HepG2 (cell line): ENCODE data around the gene EGLN2. TPM values are rescaled to one million over a fixed set of nuclear protein-coding genes. Genes with fewer than 3 reads are reported as not detected.
A peak's percentile ranks its signal among the peaks of the same experiment; 100 is the strongest.

Experiments
- ATF7 ChIP-seq, 2 experiments: fragments of 450-650 bp in 1 of 2; sonication (generic) in 1 of 2; formaldehyde crosslinking in 1 of 2; IDR thresholded peaks; 2 replicates each; pipeline versions ENCODE4 v1.4.0 to v1.6.1; 2016 to 2020; ENCODE audit warnings: antibody characterized with exemption in 1 of 2, mild to moderate bottlenecking in 1 of 2, missing genetic modification reagents in 1 of 2
- ATF7-NPFF ChIP-seq: sonication (generic); formaldehyde crosslinking; IDR thresholded peaks from 2 replicates; pipeline ENCODE4 v1.8.1; 2023; ENCODE audit warnings: mild to moderate bottlenecking, low read depth, missing genetic modification reagents, moderate library complexity
- BCL6 ChIP-seq: IDR thresholded peaks from 2 replicates; pipeline ENCODE4 v1.6.1; 2016; ENCODE audit warnings: missing genetic modification reagents, missing compliant biosample characterization
- E2F1 ChIP-seq: sonication (generic); formaldehyde crosslinking; IDR thresholded peaks from 2 replicates; pipeline ENCODE4 v1.5.0; 2020; ENCODE audit warnings: missing genetic modification reagents
- FOXA3 ChIP-seq: IDR thresholded peaks from 2 replicates; pipeline ENCODE4 v1.6.1; 2016; ENCODE audit warnings: missing genetic modification reagents, missing compliant biosample characterization
- IRF9 ChIP-seq: sonication (generic); formaldehyde crosslinking; IDR thresholded peaks from 2 replicates; pipeline ENCODE4 v1.8.0; 2022; ENCODE audit warnings: missing genetic modification reagents, mild to moderate bottlenecking, borderline replicate concordance
- JUND ChIP-seq: sonication (generic); formaldehyde crosslinking; IDR thresholded peaks from 2 replicates; pipeline ENCODE4 v1.8.0; 2022; ENCODE audit warnings: mild to moderate bottlenecking, missing genetic modification reagents
- KLF9 ChIP-seq: IDR thresholded peaks from 2 replicates; pipeline ENCODE4 v1.6.1; 2016; ENCODE audit warnings: low read depth
- NRL ChIP-seq: sonication (generic); formaldehyde crosslinking; IDR thresholded peaks from 2 replicates; pipeline ENCODE4 v1.5.0; 2020; ENCODE audit warnings: missing genetic modification reagents, mild to moderate bottlenecking, moderate library complexity, borderline replicate concordance
- PHF20 ChIP-seq: sonication (generic); formaldehyde crosslinking; IDR thresholded peaks from 2 replicates; pipeline ENCODE4 v1.5.0; 2020; ENCODE audit warnings: mild to moderate bottlenecking, missing genetic modification reagents
- RBM39 ChIP-seq: fragments of 200-400 bp; formaldehyde crosslinking; IDR thresholded peaks from one replicate; pipeline ENCODE4 v1.6.1; 2018; ENCODE audit warnings: antibody characterized with exemption, mild to moderate bottlenecking, low read depth, low read length; ENCODE audit not compliant: poor library complexity, severe bottlenecking
- THAP8 ChIP-seq: sonication (generic); formaldehyde crosslinking; IDR thresholded peaks from 2 replicates; pipeline ENCODE4 v1.5.1; 2020; ENCODE audit warnings: missing genetic modification reagents, mild to moderate bottlenecking, borderline replicate concordance
- ZFP37 ChIP-seq: sonication (generic); formaldehyde crosslinking; IDR thresholded peaks from 2 replicates; pipeline ENCODE4 v1.4.0; 2020; ENCODE audit warnings: missing genetic modification reagents, borderline replicate concordance
- ZNF224 ChIP-seq: sonication (generic); formaldehyde crosslinking; IDR thresholded peaks from 2 replicates; pipeline ENCODE4 v1.5.0; 2020; ENCODE audit warnings: mild to moderate bottlenecking, missing genetic modification reagents
- ZNF256 ChIP-seq: sonication (generic); formaldehyde crosslinking; conservative IDR thresholded peaks from 2 replicates; pipeline ENCODE4 v1.4.0; 2020; ENCODE audit warnings: missing genetic modification reagents
- ZNF407 ChIP-seq: sonication (generic); formaldehyde crosslinking; IDR thresholded peaks from one replicate; pipeline ENCODE4 v1.5.1; 2020; ENCODE audit warnings: mild to moderate bottlenecking, missing genetic modification reagents; ENCODE audit errors: not compliant biosample characterization
- ZNF713 ChIP-seq: sonication (generic); formaldehyde crosslinking; IDR thresholded peaks from 2 replicates; pipeline ENCODE4 v1.4.0; 2020; ENCODE audit warnings: mild to moderate bottlenecking, missing genetic modification reagents
- ZNF773 ChIP-seq: sonication (generic); formaldehyde crosslinking; IDR thresholded peaks from 2 replicates; pipeline ENCODE4 v1.4.0; 2020; ENCODE audit warnings: missing genetic modification reagents, borderline replicate concordance
- polyA plus RNA-seq, 8 experiments: library from polyadenylated mRNA; depleted of rRNA in 3 of 8; stranded (reverse) in 7 of 8; unstranded in 1 of 8; fragments of >200 nt; fragmentation: Illumina TruSeq in 4 of 8; extraction: Trizol in 4 of 8; gene quantifications; 2 replicates each; pipeline versions ENCODE4 v1.2.1 to v1.2.3, GENCODE V29; 2011 to 2016; ENCODE audit warnings: low read depth in 4 of 8, missing spikeins in 1 of 8, mixed read lengths in 1 of 8; ENCODE audit not compliant: insufficient read depth in 1 of 8
- total RNA-seq, 5 experiments: library from RNA; depleted of rRNA; stranded (reverse); fragments of >200 nt; fragmentation: Illumina TruSeq; extraction: Trizol; gene quantifications; 2 replicates each; pipeline ENCODE4 v1.2.3, GENCODE V29; 2016; ENCODE audit warnings: low read depth in 1 of 5

The EGLN2 gene
- total and polyA plus RNA-seq, 2 of the 13 experiments (the other 11 are each of a cell fraction or from before 2014, with no cell fraction given) = 16.5 to 40.8 TPM

- 0 out of 2 replicates have a peak, but pooled peaks have one; percentile 21 for TF ChIP-seq BCL6 (CRISPR knock-in tag)
- no peak for TF ChIP-seq NRL (CRISPR knock-in tag)
- no peak; the same call in 1 of the 2 replicates for TF ChIP-seq THAP8
- 0 out of 2 replicates have a peak, but pooled peaks have one; percentile 15 for TF ChIP-seq ATF7-NPFF
- TF ChIP-seq ZNF256 (CRISPR knock-in tag) = no peak
- TF ChIP-seq ZFP37 = 0 out of 2 replicates have a peak, but pooled peaks have one; percentile 40
- TF ChIP-seq FOXA3 (CRISPR knock-in tag) = no peak
- TF ChIP-seq ZNF224 (CRISPR knock-in tag) = no peak
- peak; percentile 72 for TF ChIP-seq E2F1
- no peak for TF ChIP-seq KLF9
- no peak for TF ChIP-seq ZNF407 (CRISPR knock-in tag)
- TF ChIP-seq ATF7 (IDR thresholded peaks at IDR 0.05) = no peak
- no peak for TF ChIP-seq ATF7 (CRISPR knock-in tag; IDR thresholded peaks at IDR 0.05)
- peak; percentile 79; the same call in 1 of the 2 replicates for TF ChIP-seq ZNF773 (CRISPR knock-in tag)
- TF ChIP-seq IRF9 = no peak
- TF ChIP-seq ZNF713 (CRISPR knock-in tag) = no peak
- peak; percentile 50 for TF ChIP-seq RBM39
- no peak for TF ChIP-seq JUND (CRISPR knock-in tag)
- TF ChIP-seq PHF20 = no peak
Measured at GRCh38 chr19:40750874-40751537, 48.0 kb upstream of the EGLN2 start, which contains the start of gene SNRPA (continued).
